ENCODE measurements around the gene TCEANC2.

Gene TCEANC2

GRCh38 chr1:54126271-54126815 lies 72.9 kb downstream of the TCEANC2 start:
- Histone ChIP-seq H3K27me3 (ENCODE audit: control insufficient read depth, insufficient read depth, low read length) (peaks cover 15% of the 10 kb centered on the region), H3K27ac (ENCODE audit: low read depth, low read length) (no peak overlapping the region), H3K36me3 (ENCODE audit: control insufficient read depth, insufficient read depth, low read length) (no peaks in the 10 kb centered on the region), H3K4me1 (ENCODE audit: control insufficient read depth, insufficient read depth, low read length) (peaks cover 23% of the 10 kb centered on the region), H3K4me3 (ENCODE audit: low read depth, low read length) (no peak overlapping the region), H3K9me3 (ENCODE audit: control insufficient read depth, insufficient read depth, low read depth, low read length) (no peaks in the 10 kb centered on the region), H3K9ac (ENCODE audit: low read length) (no peak overlapping the region)

GRCh38 chr1:54127594-54128300 lies 74.3 kb downstream of the TCEANC2 start:
- peaks cover 4% of the 10 kb centered on the region for H3K27me3 ChIP-seq (ENCODE audit: control insufficient read depth, insufficient read depth, low read length)
- H3K4me3 ChIP-seq (ENCODE audit: low read depth, low read length) = no peak overlapping the region
- H3K4me1 ChIP-seq (ENCODE audit: control insufficient read depth, insufficient read depth, low read length) = peaks cover 13% of the 10 kb centered on the region
- no peaks in the 10 kb centered on the region for H3K36me3 ChIP-seq (ENCODE audit: control insufficient read depth, insufficient read depth, low read length)
- H3K27ac ChIP-seq (ENCODE audit: low read depth, low read length) = no peak overlapping the region
- no peak overlapping the region for H3K9ac ChIP-seq (ENCODE audit: low read length)
- H3K9me3 ChIP-seq (ENCODE audit: control insufficient read depth, insufficient read depth, low read depth, low read length) = no peaks in the 10 kb centered on the region

- Histone ChIP-seq H3K4me1 (ENCODE audit: control insufficient read depth, insufficient read depth, low read length) (peaks cover 4% of the 10 kb centered on the region), H3K9me3 (ENCODE audit: control insufficient read depth, insufficient read depth, low read depth, low read length) (no peaks in the 10 kb centered on the region), H3K27ac (ENCODE audit: low read depth, low read length) (no peak overlapping the region), H3K4me3 (ENCODE audit: low read depth, low read length) (no peak overlapping the region), H3K9ac (ENCODE audit: low read length) (no peak overlapping the region), H3K36me3 (ENCODE audit: control insufficient read depth, insufficient read depth, low read length) (no peaks in the 10 kb centered on the region), H3K27me3 (ENCODE audit: control insufficient read depth, insufficient read depth, low read length) (no peaks in the 10 kb centered on the region)
Observed at GRCh38 chr1:54129858-54130257, 76.5 kb downstream of the TCEANC2 start.

GRCh38 chr1:54131419-54131818 lies 78.0 kb downstream of the TCEANC2 start:
- no peaks in the 10 kb centered on the region for H3K27me3 ChIP-seq (ENCODE audit: control insufficient read depth, insufficient read depth, low read length)
- H3K4me3 ChIP-seq (ENCODE audit: low read depth, low read length) = no peak overlapping the region
- H3K9me3 ChIP-seq (ENCODE audit: control insufficient read depth, insufficient read depth, low read depth, low read length) = no peaks in the 10 kb centered on the region
- H3K4me1 ChIP-seq (ENCODE audit: control insufficient read depth, insufficient read depth, low read length) = peaks cover 16% of the 10 kb centered on the region
- no peak overlapping the region for H3K9ac ChIP-seq (ENCODE audit: low read length)
- H3K36me3 ChIP-seq (ENCODE audit: control insufficient read depth, insufficient read depth, low read length) = no peaks in the 10 kb centered on the region
- no peak overlapping the region for H3K27ac ChIP-seq (ENCODE audit: low read depth, low read length)

GRCh38 chr1:54132495-54132894 lies 79.1 kb downstream of the TCEANC2 start:
- H3K27me3 ChIP-seq (ENCODE audit: control insufficient read depth, insufficient read depth, low read length) = no peaks in the 10 kb centered on the region
- no peak overlapping the region for H3K27ac ChIP-seq (ENCODE audit: low read depth, low read length)
- H3K4me1 ChIP-seq (ENCODE audit: control insufficient read depth, insufficient read depth, low read length) = peaks cover 27% of the 10 kb centered on the region
- no peak overlapping the region for H3K9ac ChIP-seq (ENCODE audit: low read length)
- no peaks in the 10 kb centered on the region for H3K36me3 ChIP-seq (ENCODE audit: control insufficient read depth, insufficient read depth, low read length)
- H3K4me3 ChIP-seq (ENCODE audit: low read depth, low read length) = no peak overlapping the region
- no peaks in the 10 kb centered on the region for H3K9me3 ChIP-seq (ENCODE audit: control insufficient read depth, insufficient read depth, low read depth, low read length)

- Histone ChIP-seq H3K4me3 (ENCODE audit: low read depth, low read length) (no peak overlapping the region), H3K4me1 (ENCODE audit: control insufficient read depth, insufficient read depth, low read length) (peaks cover 28% of the 10 kb centered on the region), H3K9me3 (ENCODE audit: control insufficient read depth, insufficient read depth, low read depth, low read length) (no peaks in the 10 kb centered on the region; the same call in 1 of the 2 replicates), H3K9ac (ENCODE audit: low read length) (no peak overlapping the region), H3K27me3 (ENCODE audit: control insufficient read depth, insufficient read depth, low read length) (no peaks in the 10 kb centered on the region), H3K27ac (ENCODE audit: low read depth, low read length) (no peak overlapping the region), H3K36me3 (ENCODE audit: control insufficient read depth, insufficient read depth, low read length) (no peaks in the 10 kb centered on the region)
Observed at GRCh38 chr1:54134295-54134694, 80.9 kb downstream of the TCEANC2 start.

- Histone ChIP-seq H3K36me3 (ENCODE audit: control insufficient read depth, insufficient read depth, low read length) (no peaks in the 10 kb centered on the region), H3K27ac (ENCODE audit: low read depth, low read length) (no peak overlapping the region), H3K4me3 (ENCODE audit: low read depth, low read length) (no peak overlapping the region), H3K9ac (ENCODE audit: low read length) (no peak overlapping the region), H3K4me1 (ENCODE audit: control insufficient read depth, insufficient read depth, low read length) (peaks cover 28% of the 10 kb centered on the region), H3K9me3 (ENCODE audit: control insufficient read depth, insufficient read depth, low read depth, low read length) (no peaks in the 10 kb centered on the region; the same call in 1 of the 2 replicates), H3K27me3 (ENCODE audit: control insufficient read depth, insufficient read depth, low read length) (no peaks in the 10 kb centered on the region)
Observed at GRCh38 chr1:54135436-54136120, 82.2 kb downstream of the TCEANC2 start.

GRCh38 chr1:54136269-54136896 lies 83.0 kb downstream of the TCEANC2 start:
- Histone ChIP-seq H3K27me3 (ENCODE audit: control insufficient read depth, insufficient read depth, low read length) (no peaks in the 10 kb centered on the region), H3K27ac (ENCODE audit: low read depth, low read length) (no peak overlapping the region), H3K9ac (ENCODE audit: low read length) (no peak overlapping the region), H3K9me3 (ENCODE audit: control insufficient read depth, insufficient read depth, low read depth, low read length) (no peaks in the 10 kb centered on the region; the same call in 1 of the 2 replicates), H3K36me3 (ENCODE audit: control insufficient read depth, insufficient read depth, low read length) (no peaks in the 10 kb centered on the region), H3K4me3 (ENCODE audit: low read depth, low read length) (no peak overlapping the region), H3K4me1 (ENCODE audit: control insufficient read depth, insufficient read depth, low read length) (peaks cover 28% of the 10 kb centered on the region)

GRCh38 chr1:54136963-54137533 lies 83.6 kb downstream of the TCEANC2 start:
- H3K9me3 ChIP-seq (ENCODE audit: control insufficient read depth, insufficient read depth, low read depth, low read length) = no peaks in the 10 kb centered on the region; the same call in 1 of the 2 replicates
- peaks cover 28% of the 10 kb centered on the region for H3K4me1 ChIP-seq (ENCODE audit: control insufficient read depth, insufficient read depth, low read length)
- H3K27ac ChIP-seq (ENCODE audit: low read depth, low read length) = no peak overlapping the region
- H3K27me3 ChIP-seq (ENCODE audit: control insufficient read depth, insufficient read depth, low read length) = no peaks in the 10 kb centered on the region
- no peak overlapping the region for H3K9ac ChIP-seq (ENCODE audit: low read length)
- no peak overlapping the region for H3K4me3 ChIP-seq (ENCODE audit: low read depth, low read length)
- no peaks in the 10 kb centered on the region for H3K36me3 ChIP-seq (ENCODE audit: control insufficient read depth, insufficient read depth, low read length)

- H3K4me3 ChIP-seq (ENCODE audit: low read depth, low read length) = no peak overlapping the region
- no peak overlapping the region for H3K9ac ChIP-seq (ENCODE audit: low read length)
- no peaks in the 10 kb centered on the region for H3K36me3 ChIP-seq (ENCODE audit: control insufficient read depth, insufficient read depth, low read length)
- no peaks in the 10 kb centered on the region for H3K27me3 ChIP-seq (ENCODE audit: control insufficient read depth, insufficient read depth, low read length)
- H3K4me1 ChIP-seq (ENCODE audit: control insufficient read depth, insufficient read depth, low read length) = peaks cover 28% of the 10 kb centered on the region
- H3K27ac ChIP-seq (ENCODE audit: low read depth, low read length) = no peak overlapping the region
- H3K9me3 ChIP-seq (ENCODE audit: control insufficient read depth, insufficient read depth, low read depth, low read length) = no peaks in the 10 kb centered on the region; the same call in 1 of the 2 replicates
Observed at GRCh38 chr1:54137534-54138061, 84.2 kb downstream of the TCEANC2 start.

All from HUES6 (cell line).